Hematopoietic multipotent progenitor cell (in vitro differentiated cells): Measurements from ENCODE around the gene RHOBTB1. TPM values are rescaled to one million over a fixed set of nuclear protein-coding genes. Genes with fewer than 3 reads are reported as not detected.
A peak's percentile ranks its signal among the peaks of the same experiment; 100 is the strongest.
"Not testable (repeated sequence)": the region's sequence is repeated elsewhere in the genome, so short reads cannot be mapped to it uniquely, and the experiment has no call there.

Experiments used
- DNase-seq, 3 donors: peaks; one replicate each; pipeline ENCODE4 v3.0.0-alpha.2; 2011 to 2015; ENCODE audit warnings: low read depth in 2 of 3, low spot score in 2 of 3
- total RNA-seq: library from RNA; depleted of rRNA; stranded (reverse); fragments of >200 nt; gene quantifications from one replicate; pipeline ENCODE4 v1.2.3, GENCODE V29; 2012

RHOBTB1 gene
- total RNA-seq = 11.6 TPM

- DNase-seq = peak in 2 of 3 donors; percentile 68 to 83
Measured at GRCh38 chr10:60944058-60944909, at the start of gene RHOBTB1. TSS of gene RHOBTB1 (minus strand) at chr10:60944185. CDS start at chr10:60911542, 32,643 bp downstream.

GRCh38 chr10:60992636-60993035 lies 48.7 kb upstream of the RHOBTB1 start:
- DNase-seq = no peak

- no peak for DNase-seq
Measured at GRCh38 chr10:60990663-60991062, 46.7 kb upstream of the RHOBTB1 start.

GRCh38 chr10:60989400-60989876 lies 45.5 kb upstream of the RHOBTB1 start:
- DNase-seq = no peak

- no peak for DNase-seq
Measured at GRCh38 chr10:60986791-60987190, 42.8 kb upstream of the RHOBTB1 start.

- no peak for DNase-seq
Measured at GRCh38 chr10:60985951-60986350, 42.0 kb upstream of the RHOBTB1 start.

GRCh38 chr10:60980997-60981396 lies 37.0 kb upstream of the RHOBTB1 start:
- no peak for DNase-seq

GRCh38 chr10:60979667-60980104 lies 35.7 kb upstream of the RHOBTB1 start:
- DNase-seq = no peak

- peak in 2 of 3 donors; percentile 58 to 76 for DNase-seq
Measured at GRCh38 chr10:60978287-60979115, 34.5 kb upstream of the RHOBTB1 start.

GRCh38 chr10:60977161-60978122 lies 33.5 kb upstream of the RHOBTB1 start:
- no peak for DNase-seq

GRCh38 chr10:60976687-60977086 lies 32.7 kb upstream of the RHOBTB1 start:
- DNase-seq = no peak

GRCh38 chr10:60975716-60976115 lies 31.7 kb upstream of the RHOBTB1 start:
- DNase-seq = no peak

- DNase-seq = no peak
Measured at GRCh38 chr10:60974463-60975149, 30.6 kb upstream of the RHOBTB1 start.

GRCh38 chr10:60973086-60973485 lies 29.1 kb upstream of the RHOBTB1 start:
- no peak for DNase-seq

- DNase-seq = not testable (repeated sequence)
Measured at GRCh38 chr10:60972181-60972580, 28.2 kb upstream of the RHOBTB1 start.

- no peak for DNase-seq
Measured at GRCh38 chr10:60970526-60970925, 26.5 kb upstream of the RHOBTB1 start.

GRCh38 chr10:60968504-60968903 lies 24.5 kb upstream of the RHOBTB1 start:
- no peak for DNase-seq

GRCh38 chr10:60967854-60968484 lies 24.0 kb upstream of the RHOBTB1 start:
- DNase-seq = no peak

GRCh38 chr10:60967260-60967659 lies 23.3 kb upstream of the RHOBTB1 start:
- DNase-seq = no peak
